NOMO-1 treated with dmso at 0.1 percent for 144 hours (cell line): ENCODE data around the gene PLCE1.

ENCODE experiments used
- DNase-seq: peaks from one replicate; lab custom pipeline; 2025; ENCODE audit not compliant: unreplicated experiment; lab: John Stamatoyannopoulos, UW

PLCE1 gene

GRCh38 chr10:94018107-94018506 lies 24.4 kb downstream of the PLCE1 start:
- DNase-seq: no peak

- DNase-seq: no peak
These were observed 30.2 kb downstream of the PLCE1 start for GRCh38 chr10:94023906-94024305.

- no peak for DNase-seq
These were observed 30.7 kb downstream of the PLCE1 start for GRCh38 chr10:94024407-94024806.

- no peak for DNase-seq
These were observed 32.1 kb downstream of the PLCE1 start for GRCh38 chr10:94025806-94026205.

- no peak for DNase-seq
These were observed 33.5 kb downstream of the PLCE1 start for GRCh38 chr10:94027197-94027596.

GRCh38 chr10:94029955-94030354 lies 36.2 kb downstream of the PLCE1 start:
- DNase-seq: no peak

- no peak for DNase-seq
These were observed 42.4 kb downstream of the PLCE1 start for GRCh38 chr10:94035982-94036765.

- no peak for DNase-seq
These were observed 43.0 kb downstream of the PLCE1 start for GRCh38 chr10:94036766-94037033.

GRCh38 chr10:94037286-94037685 lies 43.6 kb downstream of the PLCE1 start:
- no peak for DNase-seq

GRCh38 chr10:94038024-94038423 lies 44.3 kb downstream of the PLCE1 start:
- DNase-seq: no peak

- no peak for DNase-seq
These were observed 47.5 kb downstream of the PLCE1 start for GRCh38 chr10:94041206-94041605.

GRCh38 chr10:94042001-94042833 lies 48.5 kb downstream of the PLCE1 start:
- no peak for DNase-seq

- DNase-seq: no peak
These were observed 49.1 kb downstream of the PLCE1 start for GRCh38 chr10:94042834-94043175.
